Fibroblast of peridontal ligament (primary cell): ENCODE data around the gene SLC52A1.
"Not testable (repeated sequence)": the region's sequence is repeated elsewhere in the genome, so short reads cannot be mapped to it uniquely, and the experiment has no call there.

Experiments
- DNase-seq: peaks from one replicate; pipeline ENCODE4 v3.0.0-alpha.2; 2010; ENCODE audit errors: extremely low read depth

Gene SLC52A1

DNA sequence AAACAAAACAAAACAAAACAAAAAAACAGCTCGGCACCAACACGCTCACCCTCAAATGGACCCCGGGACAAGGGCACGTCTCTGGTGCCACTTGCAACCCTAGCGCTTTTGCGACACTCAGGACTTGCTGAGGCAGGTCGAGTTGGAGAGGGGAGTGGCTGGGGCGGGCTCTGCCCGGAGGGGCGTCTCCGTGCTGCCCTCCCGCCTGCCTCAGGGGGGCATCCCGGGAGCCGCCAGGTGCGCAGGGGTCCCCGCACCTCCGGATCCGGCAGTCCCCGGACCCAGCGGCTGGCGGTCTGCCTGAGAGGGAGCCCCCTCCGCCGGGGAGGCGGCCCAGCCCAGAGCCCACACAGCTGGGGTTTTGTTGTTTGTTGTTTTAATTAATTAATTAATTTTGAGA, at the start of gene SLC52A1:
TSS of gene SLC52A1 (minus strand) at position 112 of the 400 bp plus-strand sequence. CDS start 820 bp downstream, outside the sequence.
- DNase-seq: no peak

DNA sequence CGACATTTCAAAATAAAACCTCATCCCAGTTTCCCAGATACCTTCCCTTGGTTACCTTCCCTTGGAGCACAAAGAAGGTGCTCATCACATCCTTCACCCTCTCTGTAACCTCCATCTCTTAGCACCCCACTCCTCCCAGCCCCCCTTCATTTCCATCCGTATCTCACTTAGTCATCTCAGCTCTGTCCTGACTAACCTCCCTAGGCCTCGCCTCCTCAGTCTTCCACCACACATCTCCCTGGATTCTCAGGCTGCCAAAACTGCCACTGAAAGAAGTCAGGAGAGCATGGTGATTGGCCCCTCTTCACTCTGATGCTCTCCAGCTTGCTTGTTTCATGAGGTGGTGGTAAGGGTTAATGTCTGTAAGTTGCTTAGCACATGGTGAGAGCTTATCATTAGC, 45.4 kb upstream of the SLC52A1 start:
- DNase-seq: no peak

DNA sequence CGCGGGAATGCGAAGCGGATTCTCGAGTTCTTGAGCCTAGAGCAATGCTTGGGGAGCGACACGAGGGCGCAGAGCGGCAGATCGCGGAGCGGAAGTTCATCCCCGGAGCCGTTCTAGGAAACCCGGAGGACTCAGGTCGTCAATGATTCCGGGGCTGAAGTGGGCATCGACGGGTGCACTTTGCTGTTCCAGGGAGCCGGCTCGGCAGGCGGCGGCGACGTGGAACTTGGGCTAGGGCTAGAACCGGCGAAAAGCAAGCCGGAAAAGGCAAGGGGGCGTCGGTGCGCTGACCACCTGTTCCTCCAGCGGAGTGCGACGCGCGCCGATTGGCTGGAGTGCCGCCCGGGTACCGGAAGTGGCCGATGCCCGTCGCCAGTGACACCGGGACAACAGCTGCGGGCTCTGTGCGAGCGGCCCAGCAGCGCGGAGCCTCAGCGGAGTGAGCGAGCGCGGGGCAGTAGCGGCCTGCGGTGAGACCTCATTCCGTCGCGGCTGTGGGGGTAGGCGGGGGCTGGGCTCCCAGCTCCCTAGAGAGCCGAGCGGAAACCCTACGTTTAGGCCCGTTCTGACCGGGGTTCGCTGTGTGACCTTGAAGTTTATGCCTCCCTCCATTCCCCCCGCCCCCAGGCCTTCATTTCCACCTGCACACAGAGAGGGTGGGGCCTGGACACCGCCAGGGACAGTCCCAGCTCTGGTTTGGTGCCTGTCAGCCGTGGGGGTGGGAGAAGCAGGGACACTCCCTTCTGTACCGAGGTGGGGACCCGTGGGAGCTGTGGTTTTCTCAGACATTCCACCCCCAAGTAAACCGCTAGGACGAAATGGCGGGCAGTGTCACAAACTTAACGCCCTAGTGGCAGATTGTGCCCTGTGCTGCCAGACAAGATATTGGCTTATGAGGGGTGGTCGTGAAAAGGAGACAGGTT, 43.1 kb upstream of the SLC52A1 start, which contains the start of gene ZFP3:
TSS of gene ZFP3 (plus strand) at position 362 of the 923 bp plus-strand sequence. CDS start 13,038 bp downstream, outside the sequence.
- peak; percentile 86 for DNase-seq

DNA sequence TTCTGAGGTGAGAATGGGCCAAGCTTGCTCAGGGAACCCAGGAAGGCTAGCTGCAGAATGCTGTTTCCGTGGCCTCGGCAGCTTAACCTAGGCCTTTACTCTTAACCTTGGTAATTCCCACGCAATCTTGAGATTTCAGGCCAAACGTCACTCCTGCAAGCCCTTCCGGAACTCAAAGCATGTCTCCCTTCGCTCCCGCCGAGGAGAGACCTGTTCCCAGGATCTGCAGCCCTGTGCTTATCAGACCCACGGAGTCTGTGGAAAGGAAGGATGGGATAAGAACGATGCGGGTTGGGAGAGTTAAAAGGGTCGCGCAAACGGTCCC, 42.5 kb upstream of the SLC52A1 start:
- no peak for DNase-seq

DNA sequence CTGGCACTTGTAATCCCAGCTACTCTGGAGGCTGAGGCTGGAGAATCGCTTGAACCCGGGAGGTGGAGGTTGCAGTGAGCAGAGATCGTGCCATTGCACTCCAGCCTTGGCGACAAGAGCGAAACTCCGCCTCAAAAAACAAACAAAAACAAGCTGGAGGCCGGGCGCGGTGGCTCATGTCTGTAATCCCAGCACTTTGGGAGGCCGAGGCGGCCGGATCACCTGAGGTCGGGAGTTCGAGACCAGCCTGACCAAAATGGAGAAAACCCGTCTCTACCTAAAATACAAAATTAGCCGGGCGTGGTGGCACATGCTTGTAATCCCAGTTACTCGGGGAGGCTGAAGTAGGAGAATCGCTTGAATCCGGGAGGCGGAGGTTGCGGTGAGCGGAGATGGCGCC, 42.0 kb upstream of the SLC52A1 start:
- not testable (repeated sequence) for DNase-seq

DNA sequence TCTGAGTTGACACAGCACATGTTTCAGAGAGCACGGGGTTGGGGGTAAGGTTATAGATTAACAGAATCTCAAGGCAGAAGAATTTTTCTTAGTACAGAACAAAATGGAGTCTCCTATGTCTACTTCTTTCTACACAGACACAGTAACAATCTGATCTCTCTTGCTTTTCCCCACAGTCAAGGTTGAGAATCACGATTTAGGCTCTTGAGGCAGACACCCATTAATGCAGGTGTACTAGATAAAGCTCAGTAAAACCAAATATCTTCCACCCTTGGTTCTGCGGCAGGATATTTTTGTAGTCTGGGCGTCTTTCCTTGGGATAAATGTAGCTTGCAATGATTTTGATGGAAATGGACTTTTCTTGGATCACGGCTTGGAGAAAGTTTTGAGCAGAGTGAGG, 40.2 kb upstream of the SLC52A1 start:
- DNase-seq: not testable (repeated sequence)

DNA sequence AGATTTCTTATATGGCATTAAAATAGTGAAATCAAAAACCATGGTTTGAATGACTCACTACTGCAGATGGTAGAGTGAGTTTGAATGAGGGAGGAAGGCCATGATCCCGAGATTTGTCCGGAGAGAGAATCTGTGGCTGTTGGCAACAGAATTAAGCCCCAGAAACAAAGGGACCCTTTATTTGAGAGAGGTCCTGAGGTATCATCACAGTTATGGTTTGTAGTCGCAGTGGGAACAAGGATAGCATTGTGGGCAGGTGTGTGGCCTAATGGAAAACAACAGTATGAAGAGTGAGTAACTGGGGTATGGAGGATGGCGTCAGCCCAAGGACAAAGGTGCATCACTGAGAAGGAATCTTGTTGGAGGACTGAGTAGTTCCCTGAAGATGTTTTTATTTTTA, 34.5 kb upstream of the SLC52A1 start:
- DNase-seq: no peak

DNA sequence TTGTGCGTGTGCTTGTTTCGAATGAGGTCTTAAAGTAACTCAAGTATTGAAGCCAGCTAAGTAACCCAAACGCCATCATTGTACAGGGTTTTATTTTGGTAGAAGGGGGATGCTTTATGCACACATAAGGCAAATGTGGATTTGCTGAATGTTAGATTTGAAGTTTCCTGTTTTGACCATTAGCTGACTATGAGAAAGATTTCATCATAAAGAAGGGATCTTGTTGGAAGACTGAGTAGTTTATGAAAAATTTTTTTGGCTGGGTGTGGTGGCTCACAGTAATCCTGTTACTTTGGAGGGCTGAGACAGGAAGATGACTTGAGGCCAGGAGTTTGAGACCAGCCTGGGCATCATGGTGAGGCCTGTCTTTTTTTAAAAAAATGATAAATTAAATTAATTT, 33.0 kb upstream of the SLC52A1 start:
- no peak for DNase-seq

DNA sequence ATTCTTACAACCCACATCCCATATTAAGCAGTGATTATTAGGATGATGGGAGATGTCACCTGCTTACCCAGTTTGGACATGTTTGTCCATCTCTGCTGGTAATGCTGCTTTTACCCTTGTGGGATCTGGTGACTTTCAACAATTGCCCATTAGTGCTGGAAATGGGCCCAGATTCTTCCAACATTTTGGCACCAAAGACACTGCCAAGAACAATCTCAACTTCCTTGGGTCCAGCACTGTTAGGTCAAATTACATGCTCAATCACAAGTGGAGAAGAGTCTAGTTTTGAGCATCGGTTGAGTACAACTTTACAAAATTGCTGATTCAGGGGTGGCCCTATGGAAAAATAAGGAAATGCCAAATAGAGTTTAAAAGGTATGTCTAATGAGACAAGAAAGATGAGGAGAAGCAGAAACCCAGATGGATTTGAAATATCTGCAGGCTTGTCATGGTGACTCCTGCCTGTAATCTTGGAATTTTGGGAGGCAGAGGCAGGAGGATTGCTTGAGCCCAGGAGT, 30.1 kb upstream of the SLC52A1 start:
- peak; percentile 27 for DNase-seq

DNA sequence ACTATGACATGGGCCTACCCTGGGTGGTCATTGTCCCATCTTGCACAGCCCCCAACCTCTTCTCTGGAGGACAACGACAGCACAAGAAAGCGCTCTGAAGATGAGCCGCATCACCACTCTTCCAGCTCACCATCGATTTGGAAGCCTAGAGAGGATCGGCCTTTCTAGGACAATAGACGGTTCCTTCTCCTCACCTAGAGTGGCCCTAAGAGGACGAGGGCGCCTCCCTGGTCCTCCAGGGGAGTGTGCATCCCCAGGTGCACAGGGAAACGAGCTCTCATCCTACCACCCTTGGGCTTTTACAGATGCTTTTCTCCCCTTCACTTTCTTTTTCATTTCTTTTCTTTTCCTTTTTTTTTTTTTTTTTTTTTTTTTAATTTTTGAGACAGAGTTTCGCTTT, 20.3 kb upstream of the SLC52A1 start:
- no peak for DNase-seq

DNA sequence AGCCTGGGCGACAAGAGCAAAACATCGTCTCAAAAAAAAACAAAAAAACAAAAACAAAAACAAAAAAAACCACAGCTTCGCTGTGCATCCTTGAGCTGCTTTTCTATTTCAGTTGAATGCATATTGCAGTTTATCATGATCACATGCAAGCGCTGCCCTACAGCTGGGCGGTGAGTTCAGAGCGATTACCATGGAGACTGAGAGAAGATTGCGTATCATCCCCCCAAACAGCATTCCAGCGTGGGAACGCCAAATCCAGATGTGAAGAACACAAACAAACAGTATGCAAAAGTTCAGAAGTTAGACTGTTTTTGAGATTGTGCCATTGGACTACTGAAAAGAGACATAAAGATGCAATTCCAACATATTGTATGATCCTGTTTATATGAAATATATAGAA, 15.1 kb upstream of the SLC52A1 start:
- DNase-seq: peak; percentile 60

DNA sequence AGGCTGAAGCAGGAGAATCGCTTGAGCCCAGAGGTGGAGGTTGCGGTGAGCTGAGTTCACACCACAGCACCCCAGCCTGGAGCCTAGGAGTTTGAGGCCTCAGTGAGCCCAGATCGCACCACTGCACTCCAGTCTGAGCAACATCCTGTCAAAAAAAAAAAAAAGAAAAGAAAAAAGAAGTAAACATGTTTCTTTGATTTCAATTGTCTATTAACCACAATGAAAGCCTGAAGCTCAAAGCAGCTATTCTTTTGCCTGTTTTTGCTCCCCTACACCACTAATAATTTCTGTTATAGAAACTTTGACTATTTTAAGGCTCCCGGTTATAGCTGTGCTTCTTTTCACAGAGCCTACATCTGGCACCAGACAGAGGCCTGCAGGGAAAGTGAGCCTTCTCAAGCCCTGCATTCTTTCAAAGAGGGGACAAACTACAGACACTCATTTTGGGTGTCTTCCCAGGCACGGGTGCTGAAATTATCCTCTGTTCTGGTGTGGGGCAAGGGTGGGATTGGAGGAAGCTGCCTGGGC, 14.2 kb upstream of the SLC52A1 start:
- DNase-seq: no peak

DNA sequence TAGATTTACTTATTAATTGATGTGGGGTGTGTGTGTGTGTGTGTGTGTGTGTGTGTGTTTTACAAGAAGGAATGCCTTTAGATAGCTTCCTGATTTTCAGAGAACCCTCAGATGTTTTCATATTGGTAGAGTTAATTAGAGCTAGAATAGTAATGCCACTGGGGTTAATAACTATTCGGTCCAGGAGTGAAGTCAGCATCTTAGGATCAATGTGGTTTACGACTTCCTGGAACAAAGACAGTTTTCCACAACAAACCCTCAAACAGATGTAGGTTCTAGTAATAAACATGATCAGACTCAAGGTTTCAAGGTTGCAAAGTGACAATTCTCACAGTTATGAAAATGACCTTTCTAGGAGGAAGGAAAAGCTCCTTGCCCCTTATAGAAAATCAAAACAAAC, 12.2 kb upstream of the SLC52A1 start:
- DNase-seq: no peak

DNA sequence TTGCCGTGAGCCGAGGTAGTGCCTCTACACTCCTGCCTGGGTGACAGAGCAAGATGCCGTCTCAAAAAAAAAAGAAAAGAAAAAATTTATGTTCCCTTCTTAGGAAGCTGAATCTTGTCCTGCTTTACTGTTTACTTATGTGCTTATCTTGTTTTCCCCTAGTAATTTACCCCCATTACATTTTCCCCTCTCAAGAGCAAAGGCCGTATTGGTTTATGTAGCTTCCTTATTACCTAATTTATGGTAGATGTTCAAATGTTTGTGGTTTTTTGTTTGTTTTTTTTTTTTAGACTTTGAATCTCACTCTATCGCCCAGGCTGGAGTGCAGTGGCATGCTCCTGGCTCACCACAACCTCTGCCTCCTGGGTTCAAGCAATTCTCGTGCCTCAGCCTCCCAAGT, 10.3 kb upstream of the SLC52A1 start:
- no peak for DNase-seq

DNA sequence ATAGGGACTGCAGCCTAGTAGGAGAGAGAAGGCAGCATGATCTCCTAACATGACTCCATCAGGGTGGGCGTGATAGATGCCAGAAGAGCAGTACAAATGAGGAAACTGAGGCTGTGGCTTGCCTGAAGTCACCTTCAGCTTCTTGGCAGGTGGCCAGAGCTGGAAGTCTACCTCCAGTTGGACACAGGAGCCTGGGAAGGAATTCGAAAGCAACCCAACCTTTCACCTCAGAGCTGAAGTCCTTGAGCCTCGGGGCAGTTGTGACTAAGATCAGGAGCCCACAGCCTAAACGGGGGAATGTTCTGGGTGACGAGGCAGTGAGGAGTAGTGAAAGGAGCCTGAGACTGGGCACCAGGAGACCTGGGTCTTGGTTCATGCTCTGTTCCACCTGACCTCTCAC, 9.4 kb upstream of the SLC52A1 start:
- no peak for DNase-seq

DNA sequence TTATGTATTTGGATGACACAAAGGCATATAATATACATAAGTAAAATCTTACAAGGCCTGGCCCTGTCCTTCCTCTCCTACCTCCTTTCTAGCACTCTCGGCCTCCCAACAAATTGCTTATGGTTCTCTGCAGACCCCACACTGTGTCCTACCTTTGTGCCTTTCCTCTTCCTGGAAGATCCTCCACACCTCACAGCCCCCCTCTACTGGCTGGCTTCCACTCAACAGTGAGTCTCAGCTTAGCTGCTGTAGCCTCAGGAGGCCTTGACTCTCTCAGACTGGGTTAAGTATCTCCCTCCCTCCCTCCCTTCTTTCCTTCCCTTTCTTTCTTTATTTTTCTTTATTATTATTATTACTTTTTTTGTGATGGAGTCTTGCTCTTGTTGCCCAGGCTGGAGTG, 8.3 kb upstream of the SLC52A1 start:
- DNase-seq: no peak

DNA sequence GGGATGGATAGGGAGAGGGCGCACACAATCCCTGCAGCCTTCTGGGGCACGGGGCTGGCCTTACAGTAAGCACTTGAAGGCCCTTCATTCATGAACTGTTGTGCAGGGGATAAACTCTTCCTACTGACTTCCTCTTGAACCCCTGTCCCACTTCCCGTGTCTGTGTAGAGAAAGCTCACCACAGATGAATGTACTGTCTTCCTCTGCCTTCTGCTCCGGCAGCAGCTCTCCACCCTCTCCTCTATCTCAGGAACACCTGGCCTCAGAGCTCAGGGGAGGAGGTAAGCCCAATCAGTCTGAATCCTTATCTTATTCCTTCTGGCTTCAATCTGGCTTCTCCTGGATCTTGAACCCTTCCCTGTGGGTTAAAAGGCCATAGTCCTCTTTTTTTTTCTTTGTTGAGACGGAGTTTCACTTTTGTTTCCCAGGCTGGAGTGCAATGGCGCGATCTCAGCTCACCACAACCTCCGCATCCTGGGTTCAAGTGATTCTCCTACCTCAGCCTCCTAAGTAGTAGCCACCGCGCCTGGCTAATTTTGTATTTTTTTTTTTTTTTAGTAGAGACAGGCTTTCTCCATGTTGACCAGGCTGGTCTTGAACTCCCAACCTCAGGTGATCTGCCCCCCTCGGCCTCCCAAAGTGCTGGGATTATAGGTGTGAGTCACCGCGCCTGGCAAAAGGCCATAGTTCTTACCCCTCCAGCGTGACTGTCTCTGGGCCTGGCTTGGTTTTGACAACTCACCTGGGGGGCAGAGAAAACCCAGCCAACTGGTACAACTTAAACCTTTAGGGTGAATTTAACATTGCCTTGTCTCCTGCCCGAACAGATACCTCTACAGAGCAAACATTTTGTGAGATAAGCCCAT, 7.2 kb upstream of the SLC52A1 start:
- DNase-seq: no peak

DNA sequence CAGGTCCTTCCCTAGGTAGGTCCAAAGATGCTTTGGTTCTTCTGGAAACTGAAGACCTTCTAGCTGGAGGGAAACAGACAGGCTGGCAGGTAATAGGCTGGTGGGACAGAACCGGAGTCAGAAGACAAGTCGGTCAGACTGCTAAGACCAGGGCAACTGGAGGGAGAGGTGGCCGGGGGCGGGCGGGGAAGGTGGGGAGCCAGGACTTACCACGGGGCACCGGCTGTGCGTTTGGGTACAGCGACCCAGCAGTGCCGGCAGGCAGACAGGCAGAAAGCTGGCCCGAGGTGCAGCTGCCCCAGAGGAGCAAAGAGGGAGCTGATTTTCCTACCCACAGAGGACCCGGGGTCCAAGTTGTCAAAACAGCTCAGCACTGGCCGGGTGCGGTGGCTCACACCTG, 575 bp downstream of the SLC52A1 start:
- DNase-seq: no peak

DNA sequence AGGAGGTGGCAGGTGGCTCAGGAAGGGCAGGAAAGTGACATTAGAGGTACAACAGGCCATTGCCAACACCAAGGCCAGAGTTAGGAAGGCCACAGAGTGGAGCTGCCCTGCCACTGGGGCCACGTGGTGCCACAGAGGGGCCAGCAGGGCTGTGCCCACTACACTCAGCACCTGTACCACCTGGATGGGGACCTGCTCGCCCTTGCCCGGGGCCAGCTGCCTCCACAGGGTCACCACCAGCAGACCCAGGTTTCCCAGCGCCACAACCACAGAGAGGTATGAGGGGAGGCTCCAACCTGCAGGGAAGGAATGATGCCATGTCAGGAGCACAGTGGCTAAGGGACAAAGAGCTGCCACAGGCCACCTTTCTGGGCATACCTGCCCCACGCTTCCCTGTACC, 1.2 kb downstream of the SLC52A1 start:
- no peak for DNase-seq

DNA sequence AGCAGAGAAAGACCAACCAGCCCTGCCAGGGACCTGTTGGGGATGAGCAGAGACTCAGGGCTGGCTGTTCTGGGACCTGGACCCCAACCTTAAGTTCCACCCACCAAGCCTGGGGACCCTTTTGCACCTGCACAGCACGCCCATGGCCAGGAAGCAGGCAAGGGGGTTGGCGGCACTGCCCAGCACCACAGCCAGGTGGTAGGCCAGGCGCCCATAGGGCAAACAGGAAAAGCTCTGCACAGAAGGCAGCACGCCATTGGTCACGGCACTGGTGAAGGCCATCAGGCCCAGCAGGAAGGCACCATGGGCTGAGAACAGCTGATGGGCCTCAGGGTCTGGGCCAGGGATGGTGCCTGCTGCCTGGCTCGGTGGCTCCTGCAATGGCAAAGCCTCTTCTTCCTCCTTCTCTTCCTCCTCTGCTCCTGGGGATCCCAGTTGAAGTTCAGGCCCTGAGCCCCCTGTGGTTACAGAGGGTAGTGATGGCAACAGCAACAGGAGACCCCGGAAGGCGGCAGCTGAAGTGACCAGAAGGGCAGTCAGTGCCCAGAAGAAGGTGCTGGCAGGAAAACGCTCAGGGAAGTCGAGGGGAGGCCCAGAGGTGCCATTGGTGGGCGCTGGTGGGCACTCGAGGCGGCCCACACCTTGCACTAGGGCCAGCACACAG, 1.7 kb downstream of the SLC52A1 start:
- DNase-seq: no peak

DNA sequence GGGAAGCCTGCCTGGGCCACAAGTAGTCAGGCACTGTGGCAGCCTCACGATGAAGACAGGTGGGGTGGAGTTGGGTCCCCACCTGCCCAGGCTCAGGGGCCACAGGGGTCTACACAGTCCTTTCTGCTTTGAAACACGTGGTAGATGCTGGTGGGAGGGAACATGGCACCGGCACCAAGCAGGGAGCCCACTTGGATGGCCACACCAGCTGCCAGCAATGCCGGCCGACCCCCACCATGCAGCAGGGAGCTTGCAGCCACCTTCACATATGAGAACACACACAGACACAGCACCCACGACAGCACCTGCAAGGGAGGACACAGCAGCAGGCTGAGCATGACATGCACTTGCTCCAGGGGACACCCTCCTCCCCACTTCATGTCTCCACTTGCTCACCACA, 2.4 kb downstream of the SLC52A1 start:
- DNase-seq: no peak
